GM18868 (cell line): ENCODE results near the gene MKRN2.
A peak's percentile ranks its signal among the peaks of the same experiment; 100 is the strongest.

ENCODE experiments used
- ATAC-seq: cut with Tn5 transposase; IDR thresholded peaks from one replicate; pipeline ENCODE4 v1.9.1; 2021; ENCODE audit warnings: mild to moderate bottlenecking, moderate library complexity; ENCODE audit not compliant: unreplicated experiment

MKRN2 gene

GRCh38 chr3:12549971-12550760 lies 6.7 kb upstream of the MKRN2 start:
- no peak for ATAC-seq

GRCh38 chr3:12553921-12554391 lies 2.9 kb upstream of the MKRN2 start:
- no peak for ATAC-seq

DNA sequence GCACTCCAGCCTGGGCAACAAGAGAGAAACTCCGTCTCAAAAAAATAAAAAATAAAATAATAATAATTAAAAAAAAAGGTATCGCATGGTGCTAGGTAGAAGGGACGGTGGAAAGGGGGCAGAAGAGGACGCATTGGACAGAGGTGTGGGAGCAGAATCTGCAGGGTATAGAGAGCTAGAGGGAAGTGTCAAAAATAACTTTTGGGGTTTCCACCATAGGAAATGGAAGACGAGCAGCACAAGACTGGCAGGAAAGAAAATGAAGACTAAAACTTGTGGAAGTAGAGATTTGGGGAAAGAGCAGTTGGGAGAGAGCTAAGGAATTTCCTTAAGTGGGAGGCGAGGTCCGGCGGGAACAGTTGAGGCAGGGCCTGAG lies 585 bp upstream of the MKRN2 start:
- ATAC-seq = no peak

DNA sequence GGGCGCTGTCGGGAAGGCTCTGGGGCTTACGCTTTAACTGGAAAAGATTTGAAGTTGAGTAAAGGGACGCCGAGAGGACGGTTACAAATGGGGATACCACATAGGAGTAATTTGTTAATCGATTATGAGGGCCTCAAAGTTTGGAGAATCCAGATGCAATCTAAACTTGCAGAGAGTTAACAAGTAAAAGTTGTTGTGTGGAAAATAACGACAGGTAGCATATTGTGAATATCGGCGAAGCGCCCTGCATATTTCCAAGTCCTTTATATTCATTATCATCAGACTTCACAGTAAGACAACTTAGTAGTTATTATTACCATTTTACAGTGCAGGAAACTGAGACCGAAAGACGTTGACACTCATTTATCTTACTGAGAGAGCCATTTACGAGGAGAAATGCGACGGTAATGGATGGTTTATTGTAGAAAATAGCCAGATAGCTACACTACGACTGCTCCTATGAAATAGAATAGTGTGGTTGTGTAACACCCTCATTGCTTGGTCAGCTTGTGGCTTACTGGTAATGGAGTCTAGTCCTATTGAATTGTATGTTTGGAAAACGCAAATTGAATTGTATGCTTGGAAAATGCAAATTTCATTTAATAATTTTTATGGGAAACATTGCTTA lies 700 bp downstream of the MKRN2 start:
- no peak for ATAC-seq

GRCh38 chr3:12558706-12559105 lies 1.8 kb downstream of the MKRN2 start:
- ATAC-seq = no peak

DNA sequence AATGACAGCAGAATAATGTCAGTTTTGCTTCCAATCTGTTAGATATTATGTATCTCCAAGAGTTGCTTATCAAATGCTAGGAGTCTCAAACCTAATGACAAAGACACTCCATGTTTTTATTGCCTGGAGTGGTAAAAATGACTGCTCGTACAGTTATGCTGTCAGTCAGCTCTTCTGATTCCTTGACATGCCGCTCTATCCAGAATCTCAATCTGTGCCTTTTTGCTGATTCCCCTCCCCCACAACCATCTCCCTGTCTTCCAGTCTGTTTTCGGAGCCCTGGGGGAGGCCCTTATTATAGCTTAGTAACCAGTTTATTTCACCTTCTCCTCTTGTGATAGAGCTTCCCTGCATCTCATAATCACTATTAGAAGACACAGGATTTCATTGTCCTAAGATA lies 2.6 kb downstream of the MKRN2 start:
- no peak for ATAC-seq

DNA sequence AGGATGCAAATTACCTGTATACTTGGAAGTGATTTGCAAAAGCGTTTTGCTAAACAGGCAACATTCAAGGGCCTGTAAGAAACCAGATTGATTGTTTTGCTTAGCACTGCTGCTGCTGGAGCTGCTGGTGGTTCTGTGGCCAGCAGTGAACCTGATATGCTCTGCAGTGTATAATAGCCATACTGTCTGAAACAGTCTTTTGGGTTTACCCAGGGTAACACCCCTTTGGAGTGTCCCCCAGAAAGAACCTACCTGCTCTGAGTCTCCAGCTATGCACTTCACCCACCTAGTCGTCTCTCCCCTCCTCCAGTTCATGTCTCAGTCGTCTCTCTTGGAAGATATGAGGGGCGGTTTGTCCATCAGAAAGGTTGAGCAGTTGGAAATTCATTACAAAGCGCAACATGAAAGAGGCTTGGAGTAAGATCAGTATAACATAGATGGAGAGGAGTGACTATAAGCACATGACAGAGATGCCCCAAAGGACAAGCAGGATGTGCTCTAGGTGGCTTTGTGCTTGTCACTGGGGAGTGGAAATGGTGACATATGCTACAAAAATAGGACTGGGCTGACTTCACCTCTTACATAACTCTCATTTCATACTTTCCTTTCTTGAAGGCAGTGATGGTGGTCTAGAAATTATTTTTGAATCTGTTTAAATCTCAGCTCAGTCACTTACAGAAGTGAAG lies 3.8 kb downstream of the MKRN2 start:
- ATAC-seq = peak; percentile 77

DNA sequence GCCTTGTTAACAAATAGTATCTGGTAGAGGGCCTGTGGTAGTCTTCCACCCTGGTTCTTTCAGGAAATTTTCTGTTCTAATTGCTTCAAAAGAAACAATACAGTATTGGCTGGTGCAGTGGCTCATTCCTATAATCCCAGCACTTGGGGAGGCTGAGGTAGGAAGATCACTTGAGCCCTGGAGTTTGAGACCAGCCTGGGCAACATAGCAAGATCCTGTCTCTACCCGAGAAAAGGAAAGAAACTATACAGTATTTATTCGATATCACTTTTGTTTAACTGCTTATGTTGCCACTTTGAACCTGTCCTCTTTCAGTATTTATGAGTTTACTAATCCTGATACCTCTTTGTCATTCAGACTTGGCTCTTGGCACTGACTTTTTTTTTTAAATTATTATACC lies 4.5 kb downstream of the MKRN2 start:
- no peak for ATAC-seq

- no peak for ATAC-seq
Observed at GRCh38 chr3:12562451-12562850, 5.6 kb downstream of the MKRN2 start.

DNA sequence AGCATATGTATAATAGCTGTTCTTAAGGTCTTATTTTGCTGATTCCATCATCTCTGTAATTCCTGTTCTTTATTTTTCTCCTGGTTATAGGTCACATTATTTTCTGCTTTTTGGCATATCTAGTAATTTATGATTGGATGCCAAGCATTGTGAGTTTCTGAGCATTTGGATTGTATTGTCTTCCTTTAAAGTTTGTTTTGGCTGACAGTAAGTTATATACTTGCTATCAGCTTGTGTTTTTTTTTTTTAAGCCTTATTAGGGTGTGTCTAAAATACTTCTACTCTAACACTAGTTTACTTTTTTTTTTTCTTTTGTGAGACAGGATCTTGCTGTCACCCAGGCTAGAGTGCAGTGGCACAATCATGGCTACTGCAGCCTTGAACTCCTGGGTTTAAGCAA lies 10.1 kb downstream of the MKRN2 start:
- ATAC-seq = no peak

GRCh38 chr3:12568747-12569146 lies 11.9 kb downstream of the MKRN2 start:
- no peak for ATAC-seq

DNA sequence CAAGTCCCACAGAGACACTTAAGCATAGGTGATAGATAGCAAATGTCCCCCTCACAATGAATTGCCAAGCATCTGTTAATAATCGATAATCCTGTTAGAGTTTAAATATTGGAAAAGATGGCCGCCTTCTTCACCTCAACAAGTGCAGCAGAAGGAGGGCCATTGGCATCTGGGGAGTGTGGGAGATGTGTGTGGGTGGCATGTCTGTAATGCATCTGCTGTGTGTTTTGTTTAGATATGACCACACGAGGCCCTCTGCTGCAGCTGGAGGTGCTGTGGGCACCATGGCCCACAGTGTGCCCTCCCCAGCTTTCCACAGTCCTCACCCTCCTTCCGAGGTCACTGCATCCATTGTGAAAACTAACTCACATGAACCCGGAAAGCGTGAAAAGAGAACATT lies 12.9 kb downstream of the MKRN2 start:
- ATAC-seq = no peak

DNA sequence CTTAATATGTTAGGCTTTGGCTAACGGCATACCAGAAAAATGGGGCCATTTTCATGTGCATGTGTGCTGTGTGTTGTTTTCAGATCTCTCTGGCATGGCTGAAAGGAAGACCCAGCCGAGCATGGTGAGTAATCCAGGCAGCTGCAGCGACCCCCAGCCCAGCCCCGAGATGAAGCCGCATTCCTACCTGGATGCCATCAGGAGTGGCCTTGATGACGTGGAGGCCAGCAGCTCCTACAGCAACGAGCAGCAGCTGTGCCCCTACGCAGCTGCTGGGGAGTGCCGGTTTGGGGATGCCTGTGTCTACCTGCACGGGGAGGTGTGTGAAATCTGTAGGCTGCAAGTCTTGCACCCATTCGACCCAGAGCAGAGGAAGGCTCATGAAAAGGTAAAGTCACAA lies 15.1 kb downstream of the MKRN2 start:
- no peak for ATAC-seq

DNA sequence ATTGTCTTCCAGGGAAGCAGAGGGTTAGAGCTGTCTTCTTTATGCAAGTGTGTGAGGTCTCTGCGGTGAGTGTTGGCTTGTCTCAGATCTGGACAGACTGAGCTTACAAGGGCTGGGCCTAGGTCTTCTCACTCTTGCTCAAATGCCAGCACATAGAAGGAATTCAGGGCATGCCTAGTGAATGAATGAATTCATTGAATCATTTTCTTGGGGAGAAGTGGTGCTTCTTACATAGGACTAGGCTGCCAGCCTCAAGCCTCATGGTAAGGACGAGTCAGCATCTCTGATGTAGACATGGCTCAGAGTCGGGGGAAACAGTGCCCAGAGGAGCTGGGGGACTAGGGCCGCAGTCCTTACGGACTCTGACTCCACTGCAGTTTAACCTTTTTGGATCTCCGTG lies 17.2 kb downstream of the MKRN2 start:
- no peak for ATAC-seq

- ATAC-seq = no peak
Observed at GRCh38 chr3:12574661-12575060, 17.8 kb downstream of the MKRN2 start.

DNA sequence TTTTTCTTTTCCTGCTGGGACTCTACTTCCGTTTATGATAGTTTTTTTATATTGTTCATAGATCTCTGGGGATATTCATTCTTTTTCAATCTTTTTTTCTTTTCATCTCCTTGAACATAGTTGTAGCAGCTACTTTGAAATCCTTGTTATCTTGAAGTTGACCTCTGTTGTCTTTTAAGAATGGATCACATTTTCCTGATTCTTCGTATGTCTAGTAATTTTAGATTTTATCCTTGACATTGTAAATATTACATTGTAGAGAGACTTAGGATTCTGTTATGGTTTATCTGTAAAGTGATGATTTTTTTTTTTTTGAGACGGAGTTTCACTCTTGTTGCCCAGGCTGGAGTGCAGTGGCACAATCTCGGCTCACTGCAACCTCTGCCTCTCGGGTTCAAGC lies 20.5 kb downstream of the MKRN2 start:
- no peak for ATAC-seq

DNA sequence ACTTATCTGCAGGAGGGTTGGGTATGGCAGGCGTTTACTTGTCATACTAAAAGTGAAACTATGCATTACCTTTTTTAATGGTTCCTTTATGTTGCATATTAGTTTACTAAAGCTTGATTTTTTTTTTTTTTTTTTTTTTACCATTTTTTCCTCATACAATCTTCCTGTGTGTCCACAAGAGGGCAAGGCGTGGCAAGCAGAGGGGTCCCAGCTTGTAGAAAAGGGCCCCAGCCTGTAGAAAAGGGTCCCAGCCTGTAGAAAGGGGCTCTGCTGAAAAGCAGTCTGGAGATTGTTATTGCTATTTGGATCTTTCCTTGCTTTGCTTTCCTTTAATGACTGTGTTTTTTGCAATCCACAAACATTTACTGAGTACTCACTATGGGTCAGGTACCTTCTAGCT lies 21.9 kb downstream of the MKRN2 start:
- ATAC-seq = no peak

GRCh38 chr3:12579456-12579855 lies 22.6 kb downstream of the MKRN2 start:
- ATAC-seq = no peak

- ATAC-seq = no peak
Observed at GRCh38 chr3:12579905-12580304, 23.0 kb downstream of the MKRN2 start.

GRCh38 chr3:12582730-12583129 lies 25.8 kb downstream of the MKRN2 start:
- no peak for ATAC-seq

DNA sequence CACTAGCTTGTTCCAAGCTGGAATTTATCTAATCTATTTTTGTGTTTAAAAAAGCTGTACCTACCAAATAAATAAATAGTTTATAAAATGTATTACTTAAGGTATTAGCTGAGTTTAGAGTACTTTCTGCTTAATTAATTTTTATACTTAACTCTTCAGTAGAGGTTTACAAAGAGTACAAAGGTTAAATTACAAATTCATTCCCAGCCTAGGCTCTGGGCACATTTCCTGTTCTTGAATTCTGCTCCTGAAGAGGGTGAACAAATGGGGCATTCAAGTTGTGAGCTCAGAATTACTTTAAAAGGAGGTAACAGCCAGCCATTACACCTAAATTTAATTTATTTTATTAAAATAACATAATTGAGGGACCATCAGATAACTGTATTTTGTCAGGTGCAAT lies 26.4 kb downstream of the MKRN2 start:
- no peak for ATAC-seq

GRCh38 chr3:12584083-12584482 lies 27.2 kb downstream of the MKRN2 start:
- no peak for ATAC-seq
